Uterus (tissue), 4 donors: Measurements from ENCODE around the gene MAL. TPM values are rescaled to one million over a fixed set of nuclear protein-coding genes. Genes with fewer than 3 reads are reported as not detected.
"Not testable (repeated sequence)": the region's sequence is repeated elsewhere in the genome, so short reads cannot be mapped to it uniquely, and the experiment has no call there.

ENCODE experiments used
- DNase-seq, 2 donors: peaks; one replicate each; pipeline ENCODE4 v3.0.0-alpha.2; 2019 to 2020
- H3K27ac ChIP-seq, 2 donors: fragments of 200-600 bp; sonication (generic); 1 replicate in 1 of 2; 2 replicates in 1 of 2; pipeline ENCODE4 v1.5.1; 2016 to 2018
- H3K27me3 ChIP-seq, 2 donors: fragments of 200-600 bp; sonication (generic); one replicate each; pipeline ENCODE4 v1.5.1; 2018 to 2019; ENCODE audit warnings: control low read depth in 1 of 2
- H3K36me3 ChIP-seq, 2 donors: fragments of 200-600 bp; sonication (generic); one replicate each; pipeline ENCODE4 v1.5.1; 2019; ENCODE audit warnings: control low read depth in 1 of 2
- H3K4me1 ChIP-seq, 2 donors: fragments of 200-600 bp; sonication (generic); one replicate each; pipeline ENCODE4 v1.5.1; 2018 to 2019; ENCODE audit warnings: control low read depth in 1 of 2
- H3K4me3 ChIP-seq, 2 donors: fragments of 200-600 bp; sonication (generic); 1 replicate in 1 of 2; 2 replicates in 1 of 2; pipeline ENCODE4 v1.5.1; 2018 to 2019; ENCODE audit warnings: mild to moderate bottlenecking in 1 of 2
- H3K9me3 ChIP-seq, 2 donors: fragments of 200-600 bp; sonication (generic); one replicate each; pipeline ENCODE4 v1.5.1; 2019; ENCODE audit warnings: control low read depth in 1 of 2
- CTCF ChIP-seq, 4 experiments: fragments of 200-600 bp in 2 of 4; fragments of 450-650 bp in 2 of 4; sonication (generic) in 2 of 4; IDR thresholded peaks; one replicate each; pipeline ENCODE4 v1.5.1; 2016 to 2019; ENCODE audit warnings: antibody characterized with exemption in 4 of 4, mild to moderate bottlenecking in 2 of 4, moderate library complexity in 1 of 4
- POLR2A ChIP-seq, 2 donors: fragments of 450-650 bp; IDR thresholded peaks; one replicate each; pipeline ENCODE4 v1.6.1; 2016; ENCODE audit warnings: antibody characterized with exemption in 2 of 2, mild to moderate bottlenecking in 1 of 2, moderate library complexity in 1 of 2
- intact Hi-C: fragments of 100-400 bp; cut with DNase I; formaldehyde crosslinking; loops from one replicate; pipeline ENCODE4 v1.15.1; 2023; ENCODE audit warnings: low total_unique reads
- total RNA-seq, 4 donors: library from RNA; depleted of rRNA in 3 of 4; stranded (reverse); fragments of >200 nt in 3 of 4; gene quantifications; one replicate each; pipeline versions ENCODE4 v1.1.0 to v1.2.4, GENCODE V29; 2014 to 2023
- donor health status: DM: yes; HTN: yes; CAD: no.

Gene MAL
- total RNA-seq, 4 donors from 2014 or later = 0.29 to 1.7 (median 1.6) TPM; not detected in 1

GRCh38 chr2:95032868-95033603 lies 7.5 kb downstream of the MAL start:
- TF ChIP-seq CTCF (IDR thresholded peaks at IDR 0.05) (no peak), POLR2A (IDR thresholded peaks at IDR 0.05) (no peak)
- no peaks in the 10 kb centered on the region for H3K36me3 ChIP-seq
- H3K4me3 ChIP-seq = no peak overlapping the region
- H3K9me3 ChIP-seq = no peaks in the 10 kb centered on the region
- no peak overlapping the region for H3K27ac ChIP-seq
- no peak for DNase-seq
- intact Hi-C loops = no loop called here
- no peaks in the 10 kb centered on the region for H3K4me1 ChIP-seq
- peaks cover 0 to 5% of the 10 kb centered on the region in 2 donors for H3K27me3 ChIP-seq

- DNase-seq = no peak
- Histone ChIP-seq H3K27me3 (no peaks in the 10 kb centered on the region), H3K4me3 (no peak overlapping the region), H3K4me1 (no peaks in the 10 kb centered on the region), H3K9me3 (no peaks in the 10 kb centered on the region), H3K36me3 (no peaks in the 10 kb centered on the region), H3K27ac (no peak overlapping the region)
- TF ChIP-seq CTCF (IDR thresholded peaks at IDR 0.05) (no peak), POLR2A (IDR thresholded peaks at IDR 0.05) (no peak)
- intact Hi-C loops = no loop called here
Measured at GRCh38 chr2:95034221-95034620, 8.7 kb downstream of the MAL start.

- no peaks in the 10 kb centered on the region for H3K9me3 ChIP-seq
- H3K4me3 ChIP-seq = no peak overlapping the region
- H3K36me3 ChIP-seq = no peaks in the 10 kb centered on the region
- no peak overlapping the region for H3K27ac ChIP-seq
- no peak for DNase-seq
- TF ChIP-seq CTCF (IDR thresholded peaks at IDR 0.05) (no peak), POLR2A (IDR thresholded peaks at IDR 0.05) (no peak)
- H3K4me1 ChIP-seq = no peaks in the 10 kb centered on the region
- no peaks in the 10 kb centered on the region for H3K27me3 ChIP-seq
- intact Hi-C loops = no loop called here
Measured at GRCh38 chr2:95034818-95035217, 9.3 kb downstream of the MAL start.

GRCh38 chr2:95036596-95037383 lies 11.3 kb downstream of the MAL start:
- no peak overlapping the region for H3K27ac ChIP-seq
- no peak overlapping the region for H3K4me3 ChIP-seq
- no peaks in the 10 kb centered on the region for H3K4me1 ChIP-seq
- intact Hi-C loops = no loop called here
- no peak for DNase-seq
- no peaks in the 10 kb centered on the region for H3K27me3 ChIP-seq
- TF ChIP-seq POLR2A (IDR thresholded peaks at IDR 0.05) (no peak), CTCF (IDR thresholded peaks at IDR 0.05) (no peak)
- no peaks in the 10 kb centered on the region for H3K9me3 ChIP-seq
- H3K36me3 ChIP-seq = no peaks in the 10 kb centered on the region

GRCh38 chr2:95037384-95037839 lies 11.9 kb downstream of the MAL start:
- H3K4me1 ChIP-seq = no peaks in the 10 kb centered on the region
- intact Hi-C loops = no loop called here
- H3K27me3 ChIP-seq = no peaks in the 10 kb centered on the region
- H3K36me3 ChIP-seq = no peaks in the 10 kb centered on the region
- no peaks in the 10 kb centered on the region for H3K9me3 ChIP-seq
- H3K4me3 ChIP-seq = no peak overlapping the region
- TF ChIP-seq POLR2A (IDR thresholded peaks at IDR 0.05) = no peak
- no peak for TF ChIP-seq CTCF (IDR thresholded peaks at IDR 0.05)
- no peak overlapping the region for H3K27ac ChIP-seq
- DNase-seq = no peak

GRCh38 chr2:95037841-95038585 lies 12.5 kb downstream of the MAL start:
- H3K4me3 ChIP-seq, H3K27me3 ChIP-seq, H3K9me3 ChIP-seq, H3K27ac ChIP-seq, H3K4me1 ChIP-seq, H3K36me3 ChIP-seq, DNase-seq, intact Hi-C loops: not testable (repeated sequence)
